MM.1S (cell line): Measurements from ENCODE around the gene SLC35D1.

ENCODE experiments used
- DNase-seq: peaks from one replicate; pipeline ENCODE4 v3.0.0-alpha.2; 2015
- H2AFZ ChIP-seq: fragments of 300-600 bp; sonication (generic); 2 replicates; pipeline ENCODE4 v1.6.0; 2016; ENCODE audit warnings: antibody characterized with exemption, low read length
- H3F3A ChIP-seq: fragments of 300-600 bp; sonication (generic); 2 replicates; pipeline ENCODE4 v1.6.1; 2016; ENCODE audit warnings: mild to moderate bottlenecking, antibody characterized with exemption, low read length, moderate library complexity, mixed read lengths; ENCODE audit not compliant: insufficient read depth
- H3K27ac ChIP-seq: fragments of 300-600 bp; sonication (generic); 2 replicates; pipeline ENCODE4 v1.5.1; 2016; ENCODE audit warnings: mild to moderate bottlenecking, low read length
- H3K27me3 ChIP-seq: fragments of 300-600 bp; sonication (generic); replicated peaks from 2 replicates; pipeline ENCODE4 v1.6.0; 2016; ENCODE audit warnings: low read length; ENCODE audit not compliant: insufficient read depth
- H3K36me3 ChIP-seq: fragments of 300-600 bp; sonication (generic); replicated peaks from 2 replicates; pipeline ENCODE4 v1.6.1; 2016; ENCODE audit warnings: mild to moderate bottlenecking, low read length, mixed read lengths; ENCODE audit not compliant: insufficient read depth
- H3K4me1 ChIP-seq: fragments of 300-600 bp; sonication (generic); 2 replicates; pipeline ENCODE4 v1.6.1; 2016; ENCODE audit warnings: low read length, mixed read lengths
- H3K4me2 ChIP-seq: fragments of 300-600 bp; sonication (generic); 2 replicates; pipeline ENCODE4 v1.6.0; 2016; ENCODE audit warnings: low read depth, low read length
- H3K4me3 ChIP-seq: fragments of 300-600 bp; sonication (generic); 2 replicates; pipeline ENCODE4 v1.5.1; 2016; ENCODE audit warnings: low read length, mixed read lengths
- H3K79me2 ChIP-seq: fragments of 300-600 bp; sonication (generic); 2 replicates; pipeline ENCODE4 v1.6.1; 2016; ENCODE audit warnings: mixed run types, low read length, mixed read lengths
- H3K9ac ChIP-seq: fragments of 300-600 bp; sonication (generic); 2 replicates; pipeline ENCODE4 v1.6.1; 2016; ENCODE audit warnings: low read length, mixed read lengths
- H3K9me2 ChIP-seq: fragments of 300-600 bp; sonication (generic); replicated peaks from 2 replicates; pipeline ENCODE4 v1.6.1; 2016; ENCODE audit warnings: mild to moderate bottlenecking, low read length, mixed read lengths; ENCODE audit not compliant: insufficient read depth
- H3K9me3 ChIP-seq: fragments of 300-600 bp; sonication (generic); replicated peaks from 2 replicates; pipeline ENCODE4 v1.6.1; 2016; ENCODE audit warnings: mild to moderate bottlenecking, low read length, mixed read lengths; ENCODE audit not compliant: insufficient read depth
- H4K20me1 ChIP-seq: fragments of 300-600 bp; sonication (generic); 2 replicates; pipeline ENCODE4 v1.6.1; 2016; ENCODE audit warnings: mild to moderate bottlenecking, low read length, moderate library complexity, mixed read lengths; ENCODE audit not compliant: insufficient read depth
- CTCF ChIP-seq: fragments of 300-600 bp; sonication (generic); IDR thresholded peaks from 2 replicates; pipeline ENCODE4 v1.5.1; 2016; ENCODE audit warnings: antibody characterized with exemption, low read length, mixed read lengths
- EZH2 ChIP-seq: fragments of 300-600 bp; sonication (generic); optimal IDR thresholded peaks from 2 replicates; pipeline ENCODE3; 2017; ENCODE audit warnings: low read depth, mild to moderate bottlenecking, antibody characterized with exemption, low read length, mixed read lengths
- EZH2phosphoT487 ChIP-seq: fragments of 300-600 bp; sonication (generic); IDR thresholded peaks from 2 replicates; pipeline ENCODE4 v1.6.1; 2018; ENCODE audit warnings: antibody characterized with exemption, low read length

SLC35D1 gene

DNA sequence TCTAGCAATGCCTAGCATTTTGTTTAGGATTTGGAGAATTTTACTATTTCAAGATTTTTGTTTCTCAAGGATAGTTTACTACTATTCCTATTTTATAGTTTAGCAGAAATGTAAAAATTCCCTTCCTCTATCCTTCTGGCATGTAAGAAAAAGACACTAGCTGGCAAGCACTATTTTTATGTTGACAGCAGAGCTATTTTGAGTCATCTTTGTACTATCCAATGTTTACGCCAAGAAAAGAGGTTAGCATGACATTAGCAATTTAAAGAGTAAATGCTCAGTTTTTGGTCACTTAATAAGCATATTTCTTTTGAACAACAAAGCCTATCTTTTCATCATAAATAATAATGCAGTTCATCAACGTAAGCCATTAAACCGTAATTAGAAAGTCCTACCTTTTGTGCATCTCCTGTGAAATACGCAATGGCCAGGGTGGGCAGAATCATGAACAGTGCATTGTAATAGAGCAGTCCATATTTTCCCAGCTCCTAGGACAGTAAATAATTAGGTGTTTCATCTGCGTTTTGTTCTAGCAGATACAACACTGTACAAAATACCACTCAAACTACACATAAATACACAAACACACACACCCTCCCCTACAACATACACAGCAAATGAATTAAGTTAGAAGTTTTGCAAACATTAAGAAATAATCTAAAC is 12.0 kb downstream of the SLC35D1 start:
- Histone ChIP-seq H2AFZ (no peak overlapping the region), H3K27me3 (no peaks in the 10 kb centered on the region), H3K79me2 (no peaks in the 10 kb centered on the region; the same call in 1 of the 2 replicates), H3F3A (no peaks in the 10 kb centered on the region), H3K36me3 (peaks cover 13% of the 10 kb centered on the region; the same call in 1 of the 2 replicates), H3K4me3 (no peak overlapping the region), H3K9me3 (no peaks in the 10 kb centered on the region), H3K4me1 (no peaks in the 10 kb centered on the region), H4K20me1 (no peaks in the 10 kb centered on the region), H3K9ac (no peak overlapping the region), H3K9me2 (no peaks in the 10 kb centered on the region), H3K27ac (no peak overlapping the region), H3K4me2 (no peak overlapping the region)
- DNase-seq = no peak
- TF ChIP-seq EZH2 (no peak), EZH2phosphoT487 (no peak), CTCF (no peak)

- no peaks in the 10 kb centered on the region for H4K20me1 ChIP-seq
- H3K27me3 ChIP-seq = no peaks in the 10 kb centered on the region
- DNase-seq = no peak
- no peak overlapping the region for H3K4me2 ChIP-seq
- H3K36me3 ChIP-seq = peaks cover 25% of the 10 kb centered on the region
- no peaks in the 10 kb centered on the region for H3K9me3 ChIP-seq
- H2AFZ ChIP-seq = no peak overlapping the region
- no peak overlapping the region for H3K9ac ChIP-seq
- H3K4me3 ChIP-seq = no peak overlapping the region
- H3K9me2 ChIP-seq = no peaks in the 10 kb centered on the region
- H3K4me1 ChIP-seq = no peaks in the 10 kb centered on the region
- H3K79me2 ChIP-seq = no peaks in the 10 kb centered on the region
- H3F3A ChIP-seq = no peaks in the 10 kb centered on the region
- TF ChIP-seq EZH2 = no peak
- no peak for TF ChIP-seq EZH2phosphoT487
- no peak for TF ChIP-seq CTCF
- no peak overlapping the region for H3K27ac ChIP-seq
Observed at GRCh38 chr1:67040405-67040804, 13.5 kb downstream of the SLC35D1 start.

DNA sequence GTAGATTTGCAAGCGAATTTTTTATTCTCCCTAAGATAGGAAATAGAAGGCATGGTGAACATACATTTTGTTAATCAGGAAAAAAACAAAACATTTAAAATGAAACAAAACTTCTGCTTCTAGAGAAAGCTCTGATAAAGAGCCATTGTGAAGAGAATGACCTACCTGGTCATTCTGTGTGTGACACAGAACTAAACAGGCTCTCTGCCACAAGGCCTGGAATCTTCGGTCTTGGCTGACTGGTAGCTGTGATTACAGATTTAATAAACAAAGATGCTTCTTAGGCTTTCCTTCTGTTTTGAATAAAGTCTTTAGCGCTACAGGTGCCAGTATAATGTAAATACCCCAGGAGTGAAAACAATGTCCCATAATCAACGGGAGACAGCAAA is 22.1 kb downstream of the SLC35D1 start:
- no peaks in the 10 kb centered on the region for H3K79me2 ChIP-seq
- H4K20me1 ChIP-seq = no peaks in the 10 kb centered on the region
- H2AFZ ChIP-seq = no peak overlapping the region
- H3K4me2 ChIP-seq = no peak overlapping the region
- H3K9me2 ChIP-seq = no peaks in the 10 kb centered on the region
- no peak overlapping the region for H3K9ac ChIP-seq
- H3K36me3 ChIP-seq = peaks cover 13% of the 10 kb centered on the region
- H3F3A ChIP-seq = no peaks in the 10 kb centered on the region
- no peak for TF ChIP-seq EZH2phosphoT487
- TF ChIP-seq CTCF = no peak
- no peak for TF ChIP-seq EZH2
- no peak for DNase-seq
- H3K27me3 ChIP-seq = no peaks in the 10 kb centered on the region
- no peaks in the 10 kb centered on the region for H3K4me1 ChIP-seq
- H3K9me3 ChIP-seq = no peaks in the 10 kb centered on the region
- H3K27ac ChIP-seq = no peak overlapping the region
- no peak overlapping the region for H3K4me3 ChIP-seq
